HG02870 (cell line): Measurements from ENCODE around the gene MSANTD4.
A peak's percentile ranks its signal among the peaks of the same experiment; 100 is the strongest.
"Not testable (repeated sequence)": the region's sequence is repeated elsewhere in the genome, so short reads cannot be mapped to it uniquely, and the experiment has no call there.

ENCODE experiments used
- ATAC-seq: cut with Tn5 transposase; IDR thresholded peaks from one replicate; pipeline ENCODE4 v1.9.1; 2021; ENCODE audit warnings: mild to moderate bottlenecking, moderate library complexity; ENCODE audit not compliant: unreplicated experiment

Gene MSANTD4

GRCh38 chr11:106014620-106015019 lies 7.4 kb downstream of the MSANTD4 start:
- ATAC-seq: no peak

GRCh38 chr11:106014035-106014434 lies 8.0 kb downstream of the MSANTD4 start:
- no peak for ATAC-seq

GRCh38 chr11:106012744-106013143 lies 9.3 kb downstream of the MSANTD4 start:
- ATAC-seq: no peak

- ATAC-seq: no peak
Observed at GRCh38 chr11:106011481-106011880, 10.6 kb downstream of the MSANTD4 start.

GRCh38 chr11:106003094-106003493 lies 18.9 kb downstream of the MSANTD4 start:
- not testable (repeated sequence) for ATAC-seq

GRCh38 chr11:106001304-106002012 lies 20.6 kb downstream of the MSANTD4 start:
- ATAC-seq: peak; percentile 65

- ATAC-seq: no peak
Observed at GRCh38 chr11:105991888-105992287, 30.2 kb downstream of the MSANTD4 start.

GRCh38 chr11:105989124-105989523 lies 32.9 kb downstream of the MSANTD4 start:
- ATAC-seq: no peak

- no peak for ATAC-seq
Observed at GRCh38 chr11:105988197-105988596, 33.8 kb downstream of the MSANTD4 start.

- ATAC-seq: no peak
Observed at GRCh38 chr11:105986554-105986953, 35.5 kb downstream of the MSANTD4 start.

GRCh38 chr11:105979997-105980703 lies 41.9 kb downstream of the MSANTD4 start:
- ATAC-seq: no peak

GRCh38 chr11:105975128-105975527 lies 46.9 kb downstream of the MSANTD4 start:
- ATAC-seq: no peak

GRCh38 chr11:105969756-105970155 lies 52.3 kb downstream of the MSANTD4 start:
- no peak for ATAC-seq

- no peak for ATAC-seq
Observed at GRCh38 chr11:105968021-105968697, 53.9 kb downstream of the MSANTD4 start.

- no peak for ATAC-seq
Observed at GRCh38 chr11:105960252-105961245, 61.5 kb downstream of the MSANTD4 start.
